ENCODE results near the gene KLHL17. TPM values are rescaled to one million over a fixed set of nuclear protein-coding genes. Genes with fewer than 3 reads are reported as not detected.

KLHL17 gene
- polyA plus RNA-seq (2012; ENCODE audit: insufficient read depth, insufficient read length): 59.3 TPM

- DNase-seq (ENCODE audit: low read depth, low spot score): peak; percentile 44
- peak within 1 kb of the TSS; percentile 58 for H3K4me3 ChIP-seq (ENCODE audit: low read length)
Measured at GRCh38 chr1:960363-961131, at the start of gene KLHL17. Gene KLHL17 (plus strand): TSS chr1:960584. CDS start chr1:960694, 110 bp downstream.

GRCh38 chr1:910881-911721 is 49.3 kb upstream of the KLHL17 start:
- DNase-seq (ENCODE audit: low read depth, low spot score): no peak

GRCh38 chr1:911875-912739 is 48.3 kb upstream of the KLHL17 start:
- no peak overlapping the region for H3K4me3 ChIP-seq (ENCODE audit: low read length)
- no peak for DNase-seq (ENCODE audit: low read depth, low spot score)

More at GRCh38 chr1:910881-911721, 49.3 kb upstream of the KLHL17 start:
- H3K4me3 ChIP-seq (ENCODE audit: low read length): no peak overlapping the region

GRCh38 chr1:912740-913301 is 47.6 kb upstream of the KLHL17 start:
- no peak overlapping the region for H3K4me3 ChIP-seq (ENCODE audit: low read length)
- DNase-seq (ENCODE audit: low read depth, low spot score): peak; percentile 77

GRCh38 chr1:913491-914130 is 46.8 kb upstream of the KLHL17 start:
- H3K4me3 ChIP-seq (ENCODE audit: low read length): no peak overlapping the region
- no peak for DNase-seq (ENCODE audit: low read depth, low spot score)

GRCh38 chr1:914131-914890 is 46.1 kb upstream of the KLHL17 start:
- DNase-seq (ENCODE audit: low read depth, low spot score): no peak
- no peak overlapping the region for H3K4me3 ChIP-seq (ENCODE audit: low read length)

GRCh38 chr1:914891-915280 is 45.5 kb upstream of the KLHL17 start:
- no peak for DNase-seq (ENCODE audit: low read depth, low spot score)
- H3K4me3 ChIP-seq (ENCODE audit: low read length): no peak overlapping the region

GRCh38 chr1:915295-916172 is 44.9 kb upstream of the KLHL17 start:
- no peak for DNase-seq (ENCODE audit: low read depth, low spot score)
- H3K4me3 ChIP-seq (ENCODE audit: low read length): no peak overlapping the region

GRCh38 chr1:916173-917075 is 44.0 kb upstream of the KLHL17 start:
- no peak overlapping the region for H3K4me3 ChIP-seq (ENCODE audit: low read length)
- no peak for DNase-seq (ENCODE audit: low read depth, low spot score)

- DNase-seq (ENCODE audit: low read depth, low spot score): no peak
- no peak overlapping the region for H3K4me3 ChIP-seq (ENCODE audit: low read length)
Measured at GRCh38 chr1:917076-917459, 43.3 kb upstream of the KLHL17 start.

GRCh38 chr1:917466-918091 is 42.8 kb upstream of the KLHL17 start:
- no peak overlapping the region for H3K4me3 ChIP-seq (ENCODE audit: low read length)
- no peak for DNase-seq (ENCODE audit: low read depth, low spot score)

- no peak overlapping the region for H3K4me3 ChIP-seq (ENCODE audit: low read length)
- no peak for DNase-seq (ENCODE audit: low read depth, low spot score)
Measured at GRCh38 chr1:918353-918752, 42.0 kb upstream of the KLHL17 start.

GRCh38 chr1:918843-919242 is 41.5 kb upstream of the KLHL17 start:
- DNase-seq (ENCODE audit: low read depth, low spot score): no peak
- no peak overlapping the region for H3K4me3 ChIP-seq (ENCODE audit: low read length)

- no peak overlapping the region for H3K4me3 ChIP-seq (ENCODE audit: low read length)
- DNase-seq (ENCODE audit: low read depth, low spot score): no peak
Measured at GRCh38 chr1:919271-919872, 41.0 kb upstream of the KLHL17 start.

GRCh38 chr1:920010-920409 is 40.4 kb upstream of the KLHL17 start:
- H3K4me3 ChIP-seq (ENCODE audit: low read length): no peak overlapping the region

More at GRCh38 chr1:920010-920409, 40.4 kb upstream of the KLHL17 start:
- DNase-seq (ENCODE audit: low read depth, low spot score): no peak

Measured in Jurkat, Clone E6-1 (cell line).